22Rv1 (cell line): ENCODE measurements around the gene INKA1.
"Not testable (repeated sequence)": the region's sequence is repeated elsewhere in the genome, so short reads cannot be mapped to it uniquely, and the experiment has no call there.

Experiments
- CTCF ChIP-seq: fragments of 450-650 bp; IDR thresholded peaks from 2 replicates; pipeline ENCODE4 v1.5.1; 2017; ENCODE audit warnings: mild to moderate bottlenecking
- ZFX ChIP-seq: fragments of 450-650 bp; IDR thresholded peaks from 2 replicates; pipeline ENCODE4 v1.6.1; 2017; ENCODE audit warnings: antibody characterized with exemption, borderline replicate concordance

- TF ChIP-seq CTCF, ZFX: not testable (repeated sequence)
Observed at GRCh38 chr3:49780975-49781365, 22.1 kb upstream of the INKA1 start.
